MM.1S (cell line): Measurements from ENCODE around the gene PPA1.

Experiments
- DNase-seq: peaks from one replicate; pipeline ENCODE4 v3.0.0-alpha.2; 2015
- H2AFZ ChIP-seq: fragments of 300-600 bp; sonication (generic); 2 replicates; pipeline ENCODE4 v1.6.0; 2016; ENCODE audit warnings: antibody characterized with exemption, low read length
- H3F3A ChIP-seq: fragments of 300-600 bp; sonication (generic); 2 replicates; pipeline ENCODE4 v1.6.1; 2016; ENCODE audit warnings: mild to moderate bottlenecking, antibody characterized with exemption, low read length, moderate library complexity, mixed read lengths; ENCODE audit not compliant: insufficient read depth
- H3K27ac ChIP-seq: fragments of 300-600 bp; sonication (generic); 2 replicates; pipeline ENCODE4 v1.5.1; 2016; ENCODE audit warnings: mild to moderate bottlenecking, low read length
- H3K27me3 ChIP-seq: fragments of 300-600 bp; sonication (generic); replicated peaks from 2 replicates; pipeline ENCODE4 v1.6.0; 2016; ENCODE audit warnings: low read length; ENCODE audit not compliant: insufficient read depth
- H3K36me3 ChIP-seq: fragments of 300-600 bp; sonication (generic); replicated peaks from 2 replicates; pipeline ENCODE4 v1.6.1; 2016; ENCODE audit warnings: mild to moderate bottlenecking, low read length, mixed read lengths; ENCODE audit not compliant: insufficient read depth
- H3K4me1 ChIP-seq: fragments of 300-600 bp; sonication (generic); 2 replicates; pipeline ENCODE4 v1.6.1; 2016; ENCODE audit warnings: low read length, mixed read lengths
- H3K4me2 ChIP-seq: fragments of 300-600 bp; sonication (generic); 2 replicates; pipeline ENCODE4 v1.6.0; 2016; ENCODE audit warnings: low read depth, low read length
- H3K4me3 ChIP-seq: fragments of 300-600 bp; sonication (generic); 2 replicates; pipeline ENCODE4 v1.5.1; 2016; ENCODE audit warnings: low read length, mixed read lengths
- H3K79me2 ChIP-seq: fragments of 300-600 bp; sonication (generic); 2 replicates; pipeline ENCODE4 v1.6.1; 2016; ENCODE audit warnings: mixed run types, low read length, mixed read lengths
- H3K9ac ChIP-seq: fragments of 300-600 bp; sonication (generic); 2 replicates; pipeline ENCODE4 v1.6.1; 2016; ENCODE audit warnings: low read length, mixed read lengths
- H3K9me2 ChIP-seq: fragments of 300-600 bp; sonication (generic); replicated peaks from 2 replicates; pipeline ENCODE4 v1.6.1; 2016; ENCODE audit warnings: mild to moderate bottlenecking, low read length, mixed read lengths; ENCODE audit not compliant: insufficient read depth
- H3K9me3 ChIP-seq: fragments of 300-600 bp; sonication (generic); replicated peaks from 2 replicates; pipeline ENCODE4 v1.6.1; 2016; ENCODE audit warnings: mild to moderate bottlenecking, low read length, mixed read lengths; ENCODE audit not compliant: insufficient read depth
- H4K20me1 ChIP-seq: fragments of 300-600 bp; sonication (generic); 2 replicates; pipeline ENCODE4 v1.6.1; 2016; ENCODE audit warnings: mild to moderate bottlenecking, low read length, moderate library complexity, mixed read lengths; ENCODE audit not compliant: insufficient read depth
- CTCF ChIP-seq: fragments of 300-600 bp; sonication (generic); IDR thresholded peaks from 2 replicates; pipeline ENCODE4 v1.5.1; 2016; ENCODE audit warnings: antibody characterized with exemption, low read length, mixed read lengths
- EZH2 ChIP-seq: fragments of 300-600 bp; sonication (generic); optimal IDR thresholded peaks from 2 replicates; pipeline ENCODE3; 2017; ENCODE audit warnings: low read depth, mild to moderate bottlenecking, antibody characterized with exemption, low read length, mixed read lengths
- EZH2phosphoT487 ChIP-seq: fragments of 300-600 bp; sonication (generic); IDR thresholded peaks from 2 replicates; pipeline ENCODE4 v1.6.1; 2018; ENCODE audit warnings: antibody characterized with exemption, low read length

The PPA1 gene

GRCh38 chr10:70232155-70232858 lies 922 bp downstream of the PPA1 start:
- Histone ChIP-seq H3K4me3 (peak overlapping the region; percentile 94), H3K4me1 (peaks cover 25% of the 10 kb centered on the region), H3K79me2 (peaks cover 59% of the 10 kb centered on the region), H3K27ac (peak overlapping the region; percentile 83; the same call in 1 of the 2 replicates), H3K4me2 (peak overlapping the region; percentile 90), H3K27me3 (no peaks in the 10 kb centered on the region), H3K36me3 (no peaks in the 10 kb centered on the region; the same call in 1 of the 2 replicates), H3K9ac (peak overlapping the region; percentile 90), H2AFZ (peak overlapping the region; percentile 33; the same call in 1 of the 2 replicates), H3F3A (peaks cover 11% of the 10 kb centered on the region; the same call in 1 of the 2 replicates), H3K9me2 (no peaks in the 10 kb centered on the region), H4K20me1 (peaks cover 4% of the 10 kb centered on the region; the same call in 1 of the 2 replicates), H3K9me3 (no peaks in the 10 kb centered on the region)
- no peak for TF ChIP-seq CTCF
- TF ChIP-seq EZH2, result no peak
- TF ChIP-seq EZH2phosphoT487, result no peak
- DNase-seq, result peak; percentile 39

GRCh38 chr10:70228491-70228890 lies 4.7 kb downstream of the PPA1 start:
- H3K4me3 ChIP-seq, result no peak overlapping the region
- no peak overlapping the region for H3K27ac ChIP-seq
- H3K4me2 ChIP-seq, result peak overlapping the region; percentile 8; the same call in 1 of the 2 replicates
- H3K9me3 ChIP-seq, result no peaks in the 10 kb centered on the region
- H3K27me3 ChIP-seq, result no peaks in the 10 kb centered on the region
- no peak overlapping the region for H3K9ac ChIP-seq
- peaks cover 20% of the 10 kb centered on the region; the same call in 1 of the 2 replicates for H3F3A ChIP-seq
- no peak for TF ChIP-seq EZH2
- TF ChIP-seq CTCF, result no peak
- no peak for TF ChIP-seq EZH2phosphoT487
- peaks cover 97% of the 10 kb centered on the region for H3K79me2 ChIP-seq
- no peak overlapping the region for H2AFZ ChIP-seq
- peaks cover 4% of the 10 kb centered on the region; the same call in 1 of the 2 replicates for H4K20me1 ChIP-seq
- DNase-seq, result no peak
- peaks cover 58% of the 10 kb centered on the region for H3K4me1 ChIP-seq
- no peaks in the 10 kb centered on the region for H3K9me2 ChIP-seq
- no peaks in the 10 kb centered on the region; the same call in 1 of the 2 replicates for H3K36me3 ChIP-seq

- Histone ChIP-seq H2AFZ (no peak overlapping the region), H3K27me3 (no peaks in the 10 kb centered on the region), H3K4me2 (0 out of 2 replicates have a peak overlapping the region, but pooled peaks have one; percentile 5), H3K27ac (no peak overlapping the region), H3K36me3 (no peaks in the 10 kb centered on the region; the same call in 1 of the 2 replicates), H3K9ac (no peak overlapping the region), H4K20me1 (peaks cover 4% of the 10 kb centered on the region; the same call in 1 of the 2 replicates), H3K79me2 (peaks cover 100% of the 10 kb centered on the region), H3K9me3 (no peaks in the 10 kb centered on the region), H3K4me3 (no peak overlapping the region), H3K9me2 (no peaks in the 10 kb centered on the region), H3K4me1 (peaks cover 58% of the 10 kb centered on the region), H3F3A (peaks cover 25% of the 10 kb centered on the region; the same call in 1 of the 2 replicates)
- no peak for TF ChIP-seq EZH2
- TF ChIP-seq CTCF, result no peak
- TF ChIP-seq EZH2phosphoT487, result no peak
- no peak for DNase-seq
Observed at GRCh38 chr10:70227548-70228320, 5.5 kb downstream of the PPA1 start.
